DOHH2 (cell line): Measurements from ENCODE around the gene UMAD1.
"Not testable (repeated sequence)": the region's sequence is repeated elsewhere in the genome, so short reads cannot be mapped to it uniquely, and the experiment has no call there.

Experiments
- H3F3A ChIP-seq: fragments of 200-600 bp; sonication (generic), shearing (Covaris generic); 2 replicates; pipeline ENCODE4 v1.6.0; 2016; ENCODE audit warnings: antibody characterized with exemption, mild to moderate bottlenecking; ENCODE audit not compliant: control insufficient read depth, insufficient read depth
- H3K27ac ChIP-seq: fragments of 200-600 bp; sonication (generic); 2 replicates; pipeline ENCODE4 v1.5.1; 2014; ENCODE audit warnings: low read depth, mild to moderate bottlenecking, low read length, moderate library complexity
- H3K27me3 ChIP-seq: fragments of 200-600 bp; sonication (generic); 2 replicates; pipeline ENCODE4 v1.6.1; 2014; ENCODE audit warnings: mild to moderate bottlenecking, low read length, mixed read lengths; ENCODE audit not compliant: control insufficient read depth
- H3K36me3 ChIP-seq: fragments of 200-600 bp; sonication (generic); 2 replicates; pipeline ENCODE4 v1.6.1; 2014; ENCODE audit warnings: mild to moderate bottlenecking, low read length, moderate library complexity, mixed read lengths; ENCODE audit not compliant: control insufficient read depth
- H3K4me1 ChIP-seq: fragments of 200-600 bp; sonication (generic); 2 replicates; pipeline ENCODE4 v1.6.1; 2014; ENCODE audit warnings: mild to moderate bottlenecking, low read length, mixed read lengths; ENCODE audit not compliant: control insufficient read depth
- H3K4me2 ChIP-seq: fragments of 200-600 bp; sonication (generic); 2 replicates; pipeline ENCODE4 v1.6.0; 2014; ENCODE audit warnings: mild to moderate bottlenecking, low read length, moderate library complexity
- H3K4me3 ChIP-seq: fragments of 200-600 bp; sonication (generic); 2 replicates; pipeline ENCODE4 v1.5.1; 2014; ENCODE audit warnings: mild to moderate bottlenecking, low read length, mixed read lengths
- H3K79me2 ChIP-seq: fragments of 200-600 bp; sonication (generic); 2 replicates; pipeline ENCODE4 v1.6.1; 2014; ENCODE audit warnings: mild to moderate bottlenecking, low read length, mixed read lengths; ENCODE audit not compliant: control insufficient read depth
- H3K9me2 ChIP-seq: fragments of 200-600 bp; sonication (generic); replicated peaks from 2 replicates; pipeline ENCODE4 v1.6.1; 2014; ENCODE audit warnings: mild to moderate bottlenecking, low read length, mixed read lengths; ENCODE audit not compliant: control insufficient read depth
- H3K9me3 ChIP-seq: fragments of 200-600 bp; sonication (generic); 2 replicates; pipeline ENCODE4 v1.6.1; 2014; ENCODE audit warnings: antibody characterized with exemption, low read length, mixed read lengths; ENCODE audit not compliant: control insufficient read depth, insufficient read depth
- H4K20me1 ChIP-seq: fragments of 200-600 bp; sonication (generic); 2 replicates; pipeline ENCODE4 v1.6.0; 2014; ENCODE audit warnings: low read depth, mild to moderate bottlenecking, antibody characterized with exemption, low read length, moderate library complexity; ENCODE audit not compliant: control insufficient read depth, insufficient read depth
- CTCF ChIP-seq: fragments of 200-600 bp; sonication (generic); IDR thresholded peaks from one replicate; pipeline ENCODE4 v1.5.1; 2014; ENCODE audit warnings: antibody characterized with exemption, mild to moderate bottlenecking, low read depth, low read length; ENCODE audit not compliant: poor library complexity, severe bottlenecking
- EZH2phosphoT487 ChIP-seq: fragments of 200-600 bp; sonication (generic); IDR thresholded peaks from 2 replicates; pipeline ENCODE4 v1.6.1; 2017; ENCODE audit warnings: borderline replicate concordance, mild to moderate bottlenecking, antibody characterized with exemption, low read length, moderate library complexity, mixed read lengths

Gene UMAD1

DNA sequence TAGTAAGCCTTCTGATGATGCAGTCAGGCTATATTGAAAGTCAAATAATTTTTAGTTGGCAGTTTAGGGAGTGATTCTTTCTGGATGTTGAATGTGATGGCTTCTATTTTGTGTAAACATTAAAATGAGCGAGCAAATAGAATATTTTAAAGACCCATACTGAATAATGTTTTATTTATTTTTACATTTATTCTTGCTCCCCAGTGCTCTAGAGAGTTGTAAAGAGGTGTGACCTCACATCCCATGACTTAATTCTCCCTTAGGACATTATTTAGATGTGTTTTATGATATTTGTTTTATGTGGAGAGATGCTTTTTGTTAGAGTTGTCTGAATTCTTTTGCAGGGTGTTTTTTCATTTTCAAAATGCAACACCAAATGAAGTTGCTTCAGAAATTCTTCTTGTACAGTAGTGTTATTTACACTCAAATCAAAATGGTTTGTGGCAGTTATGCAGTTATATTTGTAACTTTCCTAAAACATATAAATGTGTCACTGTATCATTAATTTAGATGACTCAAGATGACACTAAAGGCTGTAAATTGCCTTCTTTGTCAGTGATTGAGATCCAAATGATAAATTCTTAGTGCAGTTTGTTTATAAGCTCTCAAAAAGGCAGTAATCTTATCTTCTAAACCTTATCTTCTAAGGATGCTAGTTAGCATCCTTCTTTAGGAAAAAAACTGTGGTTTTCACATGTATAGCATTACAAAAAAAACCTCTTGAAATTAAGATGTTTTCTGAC, 12.4 kb downstream of the UMAD1 start:
- Histone ChIP-seq H3F3A (peaks cover 4% of the 10 kb centered on the region; the same call in 1 of the 2 replicates), H3K4me2 (no peak overlapping the region)

DNA sequence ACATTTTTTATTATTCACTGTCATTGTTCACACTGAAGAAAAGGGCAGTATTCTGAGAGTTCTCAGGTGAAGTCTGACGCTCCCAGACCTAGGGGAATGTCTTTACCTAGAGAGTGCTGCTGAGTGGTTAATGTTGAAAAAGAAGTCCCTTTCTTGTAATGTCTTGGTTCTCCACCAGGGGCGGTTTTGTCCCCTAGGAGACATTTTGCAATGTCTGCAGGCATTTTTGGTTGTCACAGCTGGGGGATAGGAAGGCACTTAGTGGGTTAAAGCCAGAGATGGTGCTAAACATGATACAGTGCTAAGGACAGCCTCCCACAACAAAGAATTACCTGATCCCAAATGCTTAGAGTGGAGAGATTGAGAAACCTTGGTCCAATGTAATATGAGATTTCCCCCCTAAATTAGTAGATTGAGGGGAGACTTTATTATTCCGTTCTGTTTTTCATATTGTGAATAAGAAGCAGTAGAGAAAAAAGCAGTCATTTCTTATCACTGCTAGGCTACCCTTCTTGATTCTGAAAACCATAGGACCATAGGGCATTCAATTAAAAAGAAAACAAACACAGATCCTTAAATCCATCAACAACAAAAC, 13.1 kb downstream of the UMAD1 start:
- Histone ChIP-seq H3K9me2 (no peaks in the 10 kb centered on the region), H3K27ac (no peak overlapping the region), H3K4me1 (no peaks in the 10 kb centered on the region), H3K4me3 (no peak overlapping the region), H3K4me2 (no peak overlapping the region), H3K36me3 (no peaks in the 10 kb centered on the region), H3K79me2 (peaks cover 19% of the 10 kb centered on the region), H3F3A (peaks cover 4% of the 10 kb centered on the region; the same call in 1 of the 2 replicates), H3K9me3 (no peaks in the 10 kb centered on the region), H4K20me1 (no peaks in the 10 kb centered on the region), H3K27me3 (no peaks in the 10 kb centered on the region)
- TF ChIP-seq EZH2phosphoT487 (no peak), CTCF (peak; percentile 94)

More for the DNA sequence above, 12.4 kb downstream of the UMAD1 start:
- H3K79me2 ChIP-seq = peaks cover 23% of the 10 kb centered on the region
- H3K27me3 ChIP-seq = no peaks in the 10 kb centered on the region
- no peaks in the 10 kb centered on the region for H3K4me1 ChIP-seq
- H3K4me3 ChIP-seq = no peak overlapping the region
- no peaks in the 10 kb centered on the region for H4K20me1 ChIP-seq
- H3K36me3 ChIP-seq = no peaks in the 10 kb centered on the region
- no peaks in the 10 kb centered on the region for H3K9me2 ChIP-seq
- TF ChIP-seq EZH2phosphoT487 = no peak
- TF ChIP-seq CTCF = no peak
- H3K27ac ChIP-seq = no peak overlapping the region
- no peaks in the 10 kb centered on the region for H3K9me3 ChIP-seq

- Histone ChIP-seq H3K9me2 (no peaks in the 10 kb centered on the region), H3K4me3 (no peak overlapping the region), H3K9me3 (no peaks in the 10 kb centered on the region), H3K4me1 (no peaks in the 10 kb centered on the region), H3F3A (peaks cover 4% of the 10 kb centered on the region; the same call in 1 of the 2 replicates), H3K4me2 (no peak overlapping the region), H4K20me1 (no peaks in the 10 kb centered on the region), H3K27me3 (no peaks in the 10 kb centered on the region), H3K79me2 (peaks cover 19% of the 10 kb centered on the region), H3K27ac (no peak overlapping the region), H3K36me3 (no peaks in the 10 kb centered on the region)
- no peak for TF ChIP-seq EZH2phosphoT487
- no peak for TF ChIP-seq CTCF
These were observed 14.6 kb downstream of the UMAD1 start for GRCh38 chr7:7654964-7655715.

GRCh38 chr7:7656459-7656858, 15.9 kb downstream of the UMAD1 start:
- peaks cover 21% of the 10 kb centered on the region for H3K79me2 ChIP-seq
- not testable (repeated sequence) for H4K20me1 ChIP-seq, H3F3A ChIP-seq, H3K4me1 ChIP-seq, H3K4me2 ChIP-seq, H3K9me2 ChIP-seq, H3K4me3 ChIP-seq, H3K9me3 ChIP-seq, H3K36me3 ChIP-seq, H3K27me3 ChIP-seq, H3K27ac ChIP-seq
